Stimulated activated CD8-positive, alpha-beta memory T cell treated with anti-CD3 and anti-CD28 coated beads, Interleukin-15, amount 100 ng/mL, for 24 hours (primary cell): ENCODE measurements around the gene SETD1A.

ENCODE experiments used
- DNase-seq: peaks from one replicate; pipeline ENCODE4 v3.0.0-alpha.2; 2020; ENCODE audit warnings: low read depth

The SETD1A gene

GRCh38 chr16:30982548-30983288, 25.2 kb downstream of the SETD1A start:
- DNase-seq = no peak

GRCh38 chr16:30983289-30983889, 25.8 kb downstream of the SETD1A start:
- no peak for DNase-seq

GRCh38 chr16:30983898-30984610, 26.5 kb downstream of the SETD1A start:
- no peak for DNase-seq

- DNase-seq = peak; percentile 83
These were observed 27.3 kb downstream of the SETD1A start, which contains the start of gene HSD3B7 for GRCh38 chr16:30984669-30985400. Gene HSD3B7 (plus strand): TSS chr16:30985207. CDS start chr16:30985659, 452 bp downstream.

GRCh38 chr16:30985401-30986128, 28.0 kb downstream of the SETD1A start:
- no peak for DNase-seq

- DNase-seq = no peak
These were observed 28.8 kb downstream of the SETD1A start for GRCh38 chr16:30986129-30986991.

- no peak for DNase-seq
These were observed 30.1 kb downstream of the SETD1A start for GRCh38 chr16:30987581-30988190.

- DNase-seq = no peak
These were observed 32.0 kb downstream of the SETD1A start for GRCh38 chr16:30989469-30990047.

GRCh38 chr16:30990105-30990504, 32.6 kb downstream of the SETD1A start:
- DNase-seq = no peak

- no peak for DNase-seq
These were observed 33.5 kb downstream of the SETD1A start for GRCh38 chr16:30991052-30991451.

GRCh38 chr16:30992276-30992780, 34.8 kb downstream of the SETD1A start:
- no peak for DNase-seq

GRCh38 chr16:30992931-30993816, 35.6 kb downstream of the SETD1A start:
- DNase-seq = no peak

GRCh38 chr16:30995927-30996323, 38.4 kb downstream of the SETD1A start:
- DNase-seq = no peak

GRCh38 chr16:30996324-30996984, 38.9 kb downstream of the SETD1A start:
- no peak for DNase-seq

GRCh38 chr16:30996985-30997724, 39.6 kb downstream of the SETD1A start:
- peak; percentile 70 for DNase-seq

GRCh38 chr16:30997725-30998711, 40.5 kb downstream of the SETD1A start:
- no peak for DNase-seq
